Measurements from ENCODE around the gene ATG14. TPM values are rescaled to one million over a fixed set of nuclear protein-coding genes. Genes with fewer than 3 reads are reported as not detected.

The ATG14 gene
- total and polyA plus RNA-seq, 2 of the 13 experiments (the other 11 are each of a cell fraction or from before 2014, with no cell fraction given): 7.2 to 9.1 TPM

DNA sequence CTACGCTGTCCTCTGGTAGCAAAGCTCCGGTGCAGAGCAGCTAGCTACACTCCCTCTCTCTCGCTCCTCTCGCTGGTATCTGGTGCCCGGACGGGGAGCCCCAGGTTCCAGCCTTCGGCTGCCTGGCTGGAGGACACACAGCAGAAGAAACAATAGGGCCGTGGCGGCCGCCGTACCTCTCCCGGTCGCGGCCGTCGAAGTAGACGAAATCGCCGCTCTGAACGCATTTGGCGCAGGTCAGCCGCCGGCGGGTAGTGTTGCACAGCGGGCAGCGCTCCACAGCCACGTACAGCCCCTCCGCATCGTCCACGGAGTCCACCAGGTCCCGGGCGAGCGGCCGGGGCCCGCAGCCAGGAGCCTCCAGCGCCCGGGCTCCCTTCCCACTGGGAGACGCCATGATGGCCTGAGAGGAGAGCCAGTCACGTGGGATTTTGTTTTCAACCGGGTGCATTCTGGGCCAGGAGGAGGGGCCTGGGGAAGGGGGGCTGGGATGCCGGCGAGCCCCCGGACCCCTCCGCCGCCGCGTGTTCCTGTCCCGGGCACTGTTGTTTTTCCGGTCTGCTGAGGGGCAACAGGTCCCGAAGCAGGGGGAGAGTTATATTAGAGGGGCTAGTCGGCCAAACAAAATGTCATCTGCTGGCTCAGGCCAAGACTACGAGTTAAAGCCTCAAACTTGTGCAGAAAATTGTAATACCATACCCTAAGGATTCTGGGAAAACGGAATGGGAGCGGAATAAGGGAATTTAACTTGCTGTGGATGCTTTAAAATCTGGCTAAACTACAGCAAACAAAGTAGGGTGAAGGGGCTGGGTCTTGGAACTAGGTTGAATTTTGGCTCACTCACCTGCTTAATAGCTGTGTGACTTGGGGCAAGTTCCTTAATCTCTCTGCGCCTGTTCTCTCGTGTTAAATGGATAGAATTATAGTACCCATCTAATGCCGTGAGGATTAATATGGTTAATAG lies at the start of gene ATG14 (continued):
- TF ChIP-seq ZNF224 (CRISPR knock-in tag; IDR thresholded peaks at IDR 0.05) (peak; percentile 93), MED1 (CRISPR knock-in tag; IDR thresholded peaks at IDR 0.05) (0 out of 2 replicates have a peak, but pooled peaks have one; percentile 22), NFE2L1 (CRISPR knock-in tag; IDR thresholded peaks at IDR 0.05; ENCODE audit: borderline replicate concordance) (no peak), ZNF552 (CRISPR knock-in tag; IDR thresholded peaks at IDR 0.05; ENCODE audit: borderline replicate concordance) (no peak), ZBTB26 (CRISPR knock-in tag; IDR thresholded peaks at IDR 0.05; ENCODE audit: borderline replicate concordance) (no peak; the same call in 1 of the 2 replicates), U2AF1 (optimal IDR thresholded peaks at IDR 0.05; ENCODE audit: low read depth, low read length) (no peak), ZNF879 (CRISPR knock-in tag; IDR thresholded peaks at IDR 0.05) (0 out of 2 replicates have a peak, but pooled peaks have one; percentile 47), ZNF569 (CRISPR knock-in tag; IDR thresholded peaks at IDR 0.05; ENCODE audit: borderline replicate concordance) (no peak), REST (IDR thresholded peaks at IDR 0.05; ENCODE audit: borderline replicate concordance in 1 of 2, low read depth in 1 of 2, low read length in 2 of 2) (peak in 1 of 2 experiments; percentile 39; a peak in 1 of 4 replicates), ZNF12 (CRISPR knock-in tag; IDR thresholded peaks at IDR 0.05) (peak; percentile 45; the same call in 1 of the 2 replicates), FOXC1 (CRISPR knock-in tag; IDR thresholded peaks at IDR 0.05; ENCODE audit: borderline replicate concordance) (no peak; the same call in 1 of the 2 replicates), ZSCAN22 (CRISPR knock-in tag; IDR thresholded peaks at IDR 0.05) (no peak), MTF1 (CRISPR knock-in tag; IDR thresholded peaks at IDR 0.05) (0 out of 2 replicates have a peak, but pooled peaks have one; percentile 50), ZNF235 (CRISPR knock-in tag; IDR thresholded peaks at IDR 0.05; ENCODE audit: borderline replicate concordance) (no peak; the same call in 1 of the 2 replicates)
- TF ChIP-seq, protein P1, sequence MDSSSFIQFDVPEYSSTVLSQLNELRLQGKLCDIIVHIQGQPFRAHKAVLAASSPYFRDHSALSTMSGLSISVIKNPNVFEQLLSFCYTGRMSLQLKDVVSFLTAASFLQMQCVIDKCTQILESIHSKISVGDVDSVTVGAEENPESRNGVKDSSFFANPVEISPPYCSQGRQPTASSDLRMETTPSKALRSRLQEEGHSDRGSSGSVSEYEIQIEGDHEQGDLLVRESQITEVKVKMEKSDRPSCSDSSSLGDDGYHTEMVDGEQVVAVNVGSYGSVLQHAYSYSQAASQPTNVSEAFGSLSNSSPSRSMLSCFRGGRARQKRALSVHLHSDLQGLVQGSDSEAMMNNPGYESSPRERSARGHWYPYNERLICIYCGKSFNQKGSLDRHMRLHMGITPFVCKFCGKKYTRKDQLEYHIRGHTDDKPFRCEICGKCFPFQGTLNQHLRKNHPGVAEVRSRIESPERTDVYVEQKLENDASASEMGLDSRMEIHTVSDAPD (CRISPR knock-in tag; IDR thresholded peaks at IDR 0.05): no peak
- TF ChIP-seq, protein P2, sequence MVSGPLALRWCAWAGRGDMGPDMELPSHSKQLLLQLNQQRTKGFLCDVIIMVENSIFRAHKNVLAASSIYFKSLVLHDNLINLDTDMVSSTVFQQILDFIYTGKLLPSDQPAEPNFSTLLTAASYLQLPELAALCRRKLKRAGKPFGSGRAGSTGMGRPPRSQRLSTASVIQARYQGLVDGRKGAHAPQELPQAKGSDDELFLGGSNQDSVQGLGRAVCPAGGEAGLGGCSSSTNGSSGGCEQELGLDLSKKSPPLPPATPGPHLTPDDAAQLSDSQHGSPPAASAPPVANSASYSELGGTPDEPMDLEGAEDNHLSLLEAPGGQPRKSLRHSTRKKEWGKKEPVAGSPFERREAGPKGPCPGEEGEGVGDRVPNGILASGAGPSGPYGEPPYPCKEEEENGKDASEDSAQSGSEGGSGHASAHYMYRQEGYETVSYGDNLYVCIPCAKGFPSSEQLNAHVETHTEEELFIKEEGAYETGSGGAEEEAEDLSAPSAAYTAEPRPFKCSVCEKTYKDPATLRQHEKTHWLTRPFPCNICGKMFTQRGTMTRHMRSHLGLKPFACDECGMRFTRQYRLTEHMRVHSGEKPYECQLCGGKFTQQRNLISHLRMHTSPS (CRISPR knock-in tag; IDR thresholded peaks at IDR 0.05; ENCODE audit: low read depth): 0 out of 2 replicates have a peak, but pooled peaks have one; percentile 13
- TF ChIP-seq, protein P3, sequence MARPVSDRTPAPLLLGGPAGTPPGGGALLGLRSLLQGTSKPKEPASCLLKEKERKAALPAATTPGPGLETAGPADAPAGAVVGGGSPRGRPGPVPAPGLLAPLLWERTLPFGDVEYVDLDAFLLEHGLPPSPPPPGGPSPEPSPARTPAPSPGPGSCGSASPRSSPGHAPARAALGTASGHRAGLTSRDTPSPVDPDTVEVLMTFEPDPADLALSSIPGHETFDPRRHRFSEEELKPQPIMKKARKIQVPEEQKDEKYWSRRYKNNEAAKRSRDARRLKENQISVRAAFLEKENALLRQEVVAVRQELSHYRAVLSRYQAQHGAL (CRISPR knock-in tag; IDR thresholded peaks at IDR 0.05; ENCODE audit: not compliant biosample characterization): no peak

All from HepG2 (cell line).